Muscle layer of colon (tissue), 2 donors: ENCODE results near the gene POLA2.
A peak's percentile ranks its signal among the peaks of the same experiment; 100 is the strongest.
"Not testable (repeated sequence)": the region's sequence is repeated elsewhere in the genome, so short reads cannot be mapped to it uniquely, and the experiment has no call there.

ENCODE experiments used
- H3K27ac ChIP-seq: one replicate; pipeline ENCODE4 v1.7.0; 2013; ENCODE audit warnings: low read depth, mild to moderate bottlenecking, low read length, moderate library complexity
- H3K27me3 ChIP-seq, 2 donors: one replicate each; pipeline ENCODE4 v1.7.0; 2013; ENCODE audit warnings: low read length in 2 of 2, mild to moderate bottlenecking in 2 of 2; ENCODE audit not compliant: insufficient read depth in 2 of 2, control insufficient read depth in 1 of 2
- H3K36me3 ChIP-seq: one replicate; pipeline ENCODE4 v1.7.0; 2013; ENCODE audit warnings: mild to moderate bottlenecking, low read length; ENCODE audit not compliant: insufficient read depth
- H3K4me1 ChIP-seq: one replicate; pipeline ENCODE4 v1.7.0; 2013; ENCODE audit warnings: mild to moderate bottlenecking, low read length; ENCODE audit not compliant: insufficient read depth
- H3K4me3 ChIP-seq, 2 donors: one replicate each; pipeline ENCODE4 v1.7.0; 2013; ENCODE audit warnings: low read length in 2 of 2, low read depth in 1 of 2, mild to moderate bottlenecking in 1 of 2, moderate library complexity in 1 of 2
- H3K9ac ChIP-seq: one replicate; pipeline ENCODE4 v1.7.0; 2013; ENCODE audit warnings: low read length
- H3K9me3 ChIP-seq: one replicate; pipeline ENCODE4 v1.7.0; 2013; ENCODE audit warnings: mild to moderate bottlenecking, low read length
- donor health status: abdominal sarcoma.
- donor health status: Adenocarcinoma of cecum.

POLA2 gene

GRCh38 chr11:65243797-65244196 lies 18.0 kb upstream of the POLA2 start:
- Histone ChIP-seq H3K4me1 (no peaks in the 10 kb centered on the region), H3K27ac (no peak overlapping the region), H3K27me3 (no peaks in the 10 kb centered on the region), H3K36me3 (no peaks in the 10 kb centered on the region), H3K9me3 (no peaks in the 10 kb centered on the region), H3K9ac (no peak overlapping the region), H3K4me3 (no peak overlapping the region)

GRCh38 chr11:65245046-65245445 lies 16.7 kb upstream of the POLA2 start:
- not testable (repeated sequence) for H3K36me3 ChIP-seq, H3K9me3 ChIP-seq, H3K4me3 ChIP-seq, H3K4me1 ChIP-seq, H3K9ac ChIP-seq, H3K27me3 ChIP-seq, H3K27ac ChIP-seq

- H3K4me1 ChIP-seq = no peaks in the 10 kb centered on the region
- no peaks in the 10 kb centered on the region for H3K27me3 ChIP-seq
- H3K27ac ChIP-seq = no peak overlapping the region
- no peaks in the 10 kb centered on the region for H3K36me3 ChIP-seq
- no peak overlapping the region for H3K9ac ChIP-seq
- no peak overlapping the region for H3K4me3 ChIP-seq
- no peaks in the 10 kb centered on the region for H3K9me3 ChIP-seq
These were observed 15.3 kb upstream of the POLA2 start for GRCh38 chr11:65246506-65246905.

GRCh38 chr11:65248184-65248710 lies 13.5 kb upstream of the POLA2 start:
- H3K4me1 ChIP-seq, H3K36me3 ChIP-seq, H3K9ac ChIP-seq, H3K4me3 ChIP-seq, H3K9me3 ChIP-seq, H3K27ac ChIP-seq, H3K27me3 ChIP-seq: not testable (repeated sequence)

- no peaks in the 10 kb centered on the region for H3K9me3 ChIP-seq
- no peak overlapping the region for H3K27ac ChIP-seq
- H3K4me3 ChIP-seq = no peak overlapping the region
- no peaks in the 10 kb centered on the region for H3K27me3 ChIP-seq
- H3K4me1 ChIP-seq = no peaks in the 10 kb centered on the region
- no peaks in the 10 kb centered on the region for H3K36me3 ChIP-seq
- no peak overlapping the region for H3K9ac ChIP-seq
These were observed 10.3 kb upstream of the POLA2 start for GRCh38 chr11:65251476-65251875.

- Histone ChIP-seq H3K4me3 (no peak overlapping the region), H3K27ac (no peak overlapping the region), H3K36me3 (no peaks in the 10 kb centered on the region), H3K27me3 (no peaks in the 10 kb centered on the region), H3K9me3 (no peaks in the 10 kb centered on the region), H3K4me1 (no peaks in the 10 kb centered on the region), H3K9ac (no peak overlapping the region)
These were observed 7.0 kb upstream of the POLA2 start for GRCh38 chr11:65254724-65255123.

GRCh38 chr11:65258988-65259387 lies 2.8 kb upstream of the POLA2 start:
- H3K9me3 ChIP-seq = no peaks in the 10 kb centered on the region
- H3K27ac ChIP-seq = no peak overlapping the region
- no peak overlapping the region for H3K4me3 ChIP-seq
- H3K27me3 ChIP-seq = no peaks in the 10 kb centered on the region
- no peak overlapping the region for H3K9ac ChIP-seq
- no peaks in the 10 kb centered on the region for H3K36me3 ChIP-seq
- H3K4me1 ChIP-seq = peaks cover 11% of the 10 kb centered on the region

GRCh38 chr11:65260302-65260701 lies 1.5 kb upstream of the POLA2 start:
- H3K4me3 ChIP-seq = no peak overlapping the region
- H3K27me3 ChIP-seq = no peaks in the 10 kb centered on the region
- H3K27ac ChIP-seq = no peak overlapping the region
- no peaks in the 10 kb centered on the region for H3K36me3 ChIP-seq
- no peak overlapping the region for H3K9ac ChIP-seq
- H3K9me3 ChIP-seq = no peaks in the 10 kb centered on the region
- peaks cover 11% of the 10 kb centered on the region for H3K4me1 ChIP-seq

GRCh38 chr11:65260756-65261590 lies 789 bp upstream of the POLA2 start:
- H3K36me3 ChIP-seq = no peaks in the 10 kb centered on the region
- peak overlapping the region; percentile 75 for H3K9ac ChIP-seq
- H3K27me3 ChIP-seq = no peaks in the 10 kb centered on the region
- H3K9me3 ChIP-seq = no peaks in the 10 kb centered on the region
- peaks cover 11% of the 10 kb centered on the region for H3K4me1 ChIP-seq
- peak overlapping the region; percentile 50 for H3K27ac ChIP-seq
- peak overlapping the region; percentile 57 to 73 for H3K4me3 ChIP-seq

GRCh38 chr11:65262381-65262680 lies 569 bp downstream of the POLA2 start:
- Histone ChIP-seq H3K9me3 (no peaks in the 10 kb centered on the region), H3K36me3 (no peaks in the 10 kb centered on the region), H3K9ac (peak overlapping the region; percentile 79), H3K4me3 (peak overlapping the region; percentile 69 to 73), H3K27ac (peak overlapping the region; percentile 94), H3K27me3 (no peaks in the 10 kb centered on the region), H3K4me1 (peaks cover 11% of the 10 kb centered on the region)

- Histone ChIP-seq H3K27me3 (no peaks in the 10 kb centered on the region), H3K4me1 (peaks cover 11% of the 10 kb centered on the region), H3K9me3 (no peaks in the 10 kb centered on the region), H3K27ac (peak overlapping the region; percentile 94), H3K4me3 (peak overlapping the region; percentile 69 to 73), H3K9ac (peak overlapping the region; percentile 79), H3K36me3 (no peaks in the 10 kb centered on the region)
These were observed 1.0 kb downstream of the POLA2 start for GRCh38 chr11:65262776-65263175.

- not testable (repeated sequence) for H3K27me3 ChIP-seq, H3K4me3 ChIP-seq, H3K9ac ChIP-seq, H3K9me3 ChIP-seq, H3K27ac ChIP-seq, H3K36me3 ChIP-seq
- H3K4me1 ChIP-seq = peaks cover 11% of the 10 kb centered on the region
These were observed 3.0 kb downstream of the POLA2 start for GRCh38 chr11:65264747-65265146.
